Sigmoid colon (tissue), 7 donors: Measurements from ENCODE around the gene ATP6V0D1. TPM values are rescaled to one million over a fixed set of nuclear protein-coding genes. Genes with fewer than 3 reads are reported as not detected.
"Not testable (repeated sequence)": the region's sequence is repeated elsewhere in the genome, so short reads cannot be mapped to it uniquely, and the experiment has no call there.

Source experiments
- DNase-seq: peaks from one replicate; pipeline ENCODE4 v3.0.0-alpha.2; 2019
- H3K27ac ChIP-seq, 4 donors: fragments of 200-600 bp; sonication (generic); one replicate each; pipeline ENCODE4 v1.5.1; 2016 to 2019; ENCODE audit warnings: mild to moderate bottlenecking in 1 of 4
- H3K27me3 ChIP-seq, 3 donors: fragments of 200-600 bp; sonication (generic); one replicate each; pipeline ENCODE4 v1.5.1; 2019; ENCODE audit warnings: mild to moderate bottlenecking in 1 of 3
- H3K36me3 ChIP-seq, 4 donors: fragments of 200-600 bp; sonication (generic); one replicate each; pipeline ENCODE4 v1.5.1; 2016 to 2019
- H3K4me1 ChIP-seq, 4 donors: fragments of 200-600 bp; sonication (generic); one replicate each; pipeline ENCODE4 v1.5.1; 2017 to 2019
- H3K4me3 ChIP-seq, 4 donors: fragments of 200-600 bp; sonication (generic); one replicate each; pipeline ENCODE4 v1.5.1; 2017 to 2019; ENCODE audit warnings: mild to moderate bottlenecking in 2 of 4, moderate library complexity in 1 of 4
- H3K9me3 ChIP-seq, 4 donors: fragments of 200-600 bp in 3 of 4; sonication (generic) in 3 of 4; one replicate each; pipeline versions ENCODE4 v1.5.1 to v1.6.1; 2013 to 2019
- CTCF ChIP-seq, 4 experiments: fragments of 450-650 bp in 3 of 4; fragments of 200-600 bp in 1 of 4; IDR thresholded peaks; one replicate each; pipeline ENCODE4 v1.5.1; 2016 to 2019; ENCODE audit warnings: antibody characterized with exemption in 4 of 4, mild to moderate bottlenecking in 3 of 4, moderate library complexity in 2 of 4
- EP300 ChIP-seq, 4 donors: sonication (generic); formaldehyde crosslinking; IDR thresholded peaks; one replicate each; pipeline ENCODE4 v1.6.1; 2017; ENCODE audit warnings: antibody characterized with exemption in 4 of 4
- POLR2A ChIP-seq, 2 donors: fragments of 450-650 bp; IDR thresholded peaks; one replicate each; pipeline ENCODE4 v1.6.1; 2016; ENCODE audit warnings: antibody characterized with exemption in 2 of 2, mild to moderate bottlenecking in 2 of 2, moderate library complexity in 2 of 2
- POLR2AphosphoS5 ChIP-seq, 4 donors: sonication (generic); formaldehyde crosslinking; IDR thresholded peaks; one replicate each; pipeline ENCODE4 v1.6.1; 2017; ENCODE audit warnings: antibody characterized with exemption in 4 of 4
- WGBS, 2 donors: extraction: QIAGEN DNeasy Blood & Tissue Kit; methylation state at CpG; one replicate each; pipeline ENCODE4 v1.1.7; 2013; 5-methylcytosine and 5-hydroxymethylcytosine counted together
- intact Hi-C: fragments of 100-400 bp; cut with DNase I; formaldehyde crosslinking; loops from one replicate; pipeline ENCODE4 v1.15.1; 2023
- polyA plus RNA-seq, 3 donors: library from polyadenylated mRNA; stranded (reverse); fragments of 200-250 nt; gene quantifications; one replicate each; pipeline ENCODE4 v1.2.3, GENCODE V29; 2013
- total RNA-seq, 4 donors: library from RNA; depleted of rRNA; stranded (reverse); fragments of >200 nt; gene quantifications; one replicate each; pipeline ENCODE4 v1.1.0, GENCODE V29; 2016
- donor health status: healthy with polysubstance abuse.
- donor health status: Bipolar disorder and iron deficiency.
- donor health status: healthy.

Gene ATP6V0D1
- total and polyA plus RNA-seq, 7 donors: 70.3 to 287 (median 112) TPM

GRCh38 chr16:67504031-67505021 lies 23.4 kb upstream of the ATP6V0D1 start:
- Histone ChIP-seq H3K27me3 (no peaks in the 10 kb centered on the region), H3K36me3 (no peaks in the 10 kb centered on the region), H3K4me3 (no peak overlapping the region), H3K4me1 (no peaks in the 10 kb centered on the region), H3K27ac (peak overlapping the region in 1 of 4 donors; percentile 1), H3K9me3 (no peaks in the 10 kb centered on the region)
- intact Hi-C loops: no loop called here
- TF ChIP-seq POLR2A (IDR thresholded peaks at IDR 0.05) (no peak), POLR2AphosphoS5 (IDR thresholded peaks at IDR 0.05) (peak in 1 of 4 donors; percentile 38), EP300 (IDR thresholded peaks at IDR 0.05) (no peak), CTCF (IDR thresholded peaks at IDR 0.05) (no peak)
- 57 to 66% methylated on average over 9 of the region's 9 CpGs for WGBS, 2 donors
- peak; percentile 80 for DNase-seq

DNA sequence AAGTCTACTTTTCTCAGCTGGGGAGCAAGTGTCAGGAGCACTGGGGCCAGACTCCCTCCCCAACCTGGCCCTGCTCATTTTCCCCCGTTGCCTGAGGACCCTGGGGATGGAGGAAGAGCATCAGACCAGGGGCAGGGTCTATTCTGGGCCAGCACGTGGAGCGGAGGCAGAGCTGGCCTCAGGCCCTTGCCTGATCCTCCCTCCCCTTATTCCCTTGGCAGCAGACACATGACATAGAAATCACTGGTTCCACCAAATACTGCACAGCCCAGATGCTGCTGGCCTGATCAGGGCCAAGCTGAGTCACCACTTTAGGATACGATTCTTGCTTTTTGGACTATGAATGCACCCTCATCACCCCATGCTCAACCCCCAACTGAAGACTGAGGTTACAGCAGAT lies 18.1 kb upstream of the ATP6V0D1 start:
- DNase-seq: peak; percentile 78
- Histone ChIP-seq H3K4me3 (no peak overlapping the region), H3K27me3 (no peaks in the 10 kb centered on the region), H3K27ac (peak overlapping the region in 2 of 4 donors; percentile 8 to 30), H3K4me1 (peaks cover 0 to 3% (median 0%) of the 10 kb centered on the region in 4 donors), H3K36me3 (peaks cover 0 to 9% (median 0%) of the 10 kb centered on the region in 4 donors), H3K9me3 (no peaks in the 10 kb centered on the region)
- TF ChIP-seq POLR2A (IDR thresholded peaks at IDR 0.05): no peak
- peak in 1 of 4 donors; percentile 24 for TF ChIP-seq POLR2AphosphoS5 (IDR thresholded peaks at IDR 0.05)
- no peak for TF ChIP-seq EP300 (IDR thresholded peaks at IDR 0.05)
- WGBS, 2 donors: 83 to 90% methylated on average over 4 of the region's 4 CpGs
- intact Hi-C loops: no loop called here

GRCh38 chr16:67490335-67491096 lies 9.6 kb upstream of the ATP6V0D1 start:
- TF ChIP-seq POLR2AphosphoS5 (IDR thresholded peaks at IDR 0.05): peak in 1 of 4 donors; percentile 23
- TF ChIP-seq CTCF (IDR thresholded peaks at IDR 0.05): no peak
- H3K4me1 ChIP-seq: peaks cover 5 to 40% (median 27%) of the 10 kb centered on the region in 4 donors
- no peaks in the 10 kb centered on the region for H3K36me3 ChIP-seq
- H3K27me3 ChIP-seq: no peaks in the 10 kb centered on the region
- H3K4me3 ChIP-seq: no peak overlapping the region
- WGBS, 2 donors: 87 to 89% methylated on average over 8 of the region's 8 CpGs
- intact Hi-C loops: no loop called here
- peak overlapping the region; percentile 46 to 83 (median 77) for H3K27ac ChIP-seq
- no peak for DNase-seq
- H3K9me3 ChIP-seq: no peaks in the 10 kb centered on the region

DNA sequence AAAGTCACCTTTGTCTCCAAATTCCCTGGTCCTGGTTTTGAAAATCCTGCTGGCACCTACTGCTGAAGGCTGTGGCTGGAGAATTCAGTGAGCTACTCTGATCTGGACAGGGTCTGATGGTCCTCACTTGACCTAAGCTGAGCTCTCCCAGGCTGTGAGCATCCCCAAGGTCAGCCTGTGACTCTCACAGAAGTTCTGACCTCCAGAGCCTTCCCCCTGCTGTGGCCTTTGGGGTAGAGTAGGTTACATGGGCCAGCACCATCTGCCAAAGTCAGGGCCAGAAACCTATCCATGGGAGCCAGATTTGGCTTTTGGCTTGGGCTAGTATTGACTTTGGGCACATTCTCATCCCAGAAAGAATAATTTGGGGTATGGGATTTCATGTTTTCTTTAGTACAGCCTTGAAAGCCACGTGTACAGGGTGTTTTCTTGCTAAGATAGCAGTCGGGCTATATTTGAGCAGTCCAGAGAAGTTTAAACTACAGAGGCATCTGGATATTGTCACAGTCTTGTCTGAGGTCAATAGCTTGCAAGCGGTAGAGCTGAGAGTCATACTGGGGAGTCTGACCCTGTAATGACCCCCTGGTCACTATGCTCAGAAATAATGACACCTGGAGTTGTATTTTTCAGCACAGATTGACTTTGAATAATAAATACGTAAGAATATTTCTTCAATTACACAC lies 8.6 kb upstream of the ATP6V0D1 start:
- Histone ChIP-seq H3K4me3 (no peak overlapping the region), H3K4me1 (peaks cover 5 to 40% (median 27%) of the 10 kb centered on the region in 4 donors), H3K27ac (peak overlapping the region; percentile 55 to 83 (median 77)), H3K27me3 (no peaks in the 10 kb centered on the region), H3K36me3 (peaks cover 0 to 1% (median 0%) of the 10 kb centered on the region in 4 donors), H3K9me3 (no peaks in the 10 kb centered on the region)
- WGBS, 2 donors: 74 to 88% methylated on average over 4 of the region's 4 CpGs
- no peak for DNase-seq
- no peak for TF ChIP-seq CTCF (IDR thresholded peaks at IDR 0.05)
- peak; percentile 44 to 80 (median 62) for TF ChIP-seq POLR2AphosphoS5 (IDR thresholded peaks at IDR 0.05)
- intact Hi-C loops: no loop called here

DNA sequence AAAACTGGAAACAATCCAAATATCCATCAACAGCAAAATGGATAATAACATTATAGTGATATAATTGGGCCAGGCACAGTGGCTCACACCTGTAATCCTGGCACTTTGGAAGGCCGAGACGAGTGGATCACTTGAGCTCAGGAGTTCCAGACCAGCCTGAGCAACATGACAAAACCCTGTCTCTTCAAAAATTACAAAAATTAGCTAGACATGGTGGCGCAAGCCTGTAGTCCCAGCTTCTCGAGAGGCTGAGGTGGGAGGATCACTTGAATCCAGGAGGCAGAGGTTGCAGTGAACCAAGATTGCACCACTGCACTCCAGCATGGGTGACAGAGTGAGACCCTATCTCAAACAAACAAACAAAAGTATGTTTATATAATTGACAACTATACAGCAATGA lies 6.6 kb upstream of the ATP6V0D1 start:
- Histone ChIP-seq H3K4me1 (peaks cover 5 to 48% (median 35%) of the 10 kb centered on the region in 4 donors), H3K27ac (peak overlapping the region in 2 of 4 donors; percentile 80 to 83)
- H3K4me3 ChIP-seq, DNase-seq, H3K36me3 ChIP-seq, H3K27me3 ChIP-seq, H3K9me3 ChIP-seq, intact Hi-C loops: not testable (repeated sequence)
- WGBS, 2 donors: 94% methylated on average over 4 of the region's 4 CpGs
